WI38 (cell line): ENCODE results near the gene EFCAB7.

Source experiments
- H3K4me3 ChIP-seq: 2 replicates; pipeline ENCODE4 v1.5.1; 2011; ENCODE audit warnings: low read depth, mild to moderate bottlenecking, control low read depth, low read length
- TF ChIP-seq, protein P1 (sequence below): IDR thresholded peaks from 2 replicates; pipeline ENCODE4 v1.5.1; 2012; ENCODE audit warnings: low read depth, mild to moderate bottlenecking, control low read depth, low read length

The EFCAB7 gene

DNA sequence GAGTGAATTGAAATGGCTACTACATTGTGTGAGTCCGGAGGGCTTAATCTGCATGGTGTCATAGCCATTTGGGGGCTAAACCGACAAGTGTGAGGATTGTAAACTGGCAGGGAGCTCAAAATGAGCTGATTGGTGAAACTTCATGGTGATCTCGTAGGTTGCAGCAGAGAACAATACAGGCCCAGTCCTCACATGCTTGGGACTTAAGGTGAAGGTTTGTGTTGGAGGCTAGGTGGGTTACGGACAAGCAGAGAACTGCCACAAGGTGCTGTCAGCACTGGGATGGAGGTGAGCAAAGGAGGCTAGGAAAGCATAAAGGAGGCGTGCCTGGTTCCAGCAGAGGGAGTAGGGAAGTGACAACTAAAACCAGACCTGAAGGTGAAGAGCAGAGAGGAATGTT is 79.3 kb downstream of the EFCAB7 start:
- H3K4me3 ChIP-seq: no peak overlapping the region
- TF ChIP-seq, protein P1, sequence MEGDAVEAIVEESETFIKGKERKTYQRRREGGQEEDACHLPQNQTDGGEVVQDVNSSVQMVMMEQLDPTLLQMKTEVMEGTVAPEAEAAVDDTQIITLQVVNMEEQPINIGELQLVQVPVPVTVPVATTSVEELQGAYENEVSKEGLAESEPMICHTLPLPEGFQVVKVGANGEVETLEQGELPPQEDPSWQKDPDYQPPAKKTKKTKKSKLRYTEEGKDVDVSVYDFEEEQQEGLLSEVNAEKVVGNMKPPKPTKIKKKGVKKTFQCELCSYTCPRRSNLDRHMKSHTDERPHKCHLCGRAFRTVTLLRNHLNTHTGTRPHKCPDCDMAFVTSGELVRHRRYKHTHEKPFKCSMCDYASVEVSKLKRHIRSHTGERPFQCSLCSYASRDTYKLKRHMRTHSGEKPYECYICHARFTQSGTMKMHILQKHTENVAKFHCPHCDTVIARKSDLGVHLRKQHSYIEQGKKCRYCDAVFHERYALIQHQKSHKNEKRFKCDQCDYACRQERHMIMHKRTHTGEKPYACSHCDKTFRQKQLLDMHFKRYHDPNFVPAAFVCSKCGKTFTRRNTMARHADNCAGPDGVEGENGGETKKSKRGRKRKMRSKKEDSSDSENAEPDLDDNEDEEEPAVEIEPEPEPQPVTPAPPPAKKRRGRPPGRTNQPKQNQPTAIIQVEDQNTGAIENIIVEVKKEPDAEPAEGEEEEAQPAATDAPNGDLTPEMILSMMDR: no peak

DNA sequence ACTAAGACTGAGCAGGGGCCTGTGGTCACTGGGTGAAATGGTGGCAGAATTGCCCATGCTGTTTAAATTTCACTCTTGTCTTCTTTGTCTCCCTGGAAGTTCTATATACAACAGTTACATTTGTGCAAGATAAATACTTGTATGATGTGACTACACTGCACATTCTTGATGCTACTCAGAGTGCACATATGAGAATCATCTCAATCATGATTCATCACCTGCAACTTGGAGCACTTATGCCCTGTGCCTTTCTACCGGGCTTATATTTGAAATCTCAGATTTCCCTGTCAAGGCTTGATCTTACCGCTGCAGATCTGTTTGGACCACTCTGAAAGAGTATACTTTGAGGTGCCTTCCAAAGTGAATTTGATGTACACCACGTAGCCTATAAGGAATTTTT is 80.5 kb downstream of the EFCAB7 start:
- TF ChIP-seq, protein P1: no peak
- no peak overlapping the region for H3K4me3 ChIP-seq

DNA sequence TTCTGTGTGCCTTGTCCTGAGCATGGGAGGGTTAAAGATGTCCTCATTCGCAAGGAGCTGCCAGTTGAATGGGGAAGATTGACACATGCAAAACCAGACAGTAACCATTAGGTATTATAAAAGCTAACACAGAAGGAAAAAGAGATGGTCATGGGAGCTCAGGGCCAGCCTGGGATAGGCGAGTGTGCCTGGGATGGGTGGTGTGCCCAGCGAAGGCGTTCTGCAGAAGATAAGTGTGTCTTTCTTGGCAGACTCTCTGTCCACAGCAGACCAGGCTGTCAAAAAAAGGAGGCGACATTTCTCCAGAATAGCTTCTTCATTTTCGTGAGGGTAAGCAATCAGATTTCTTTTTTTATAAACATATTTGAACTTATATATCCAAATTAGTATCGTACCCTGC is 84.0 kb downstream of the EFCAB7 start:
- TF ChIP-seq, protein P1: no peak
- H3K4me3 ChIP-seq: no peak overlapping the region

DNA sequence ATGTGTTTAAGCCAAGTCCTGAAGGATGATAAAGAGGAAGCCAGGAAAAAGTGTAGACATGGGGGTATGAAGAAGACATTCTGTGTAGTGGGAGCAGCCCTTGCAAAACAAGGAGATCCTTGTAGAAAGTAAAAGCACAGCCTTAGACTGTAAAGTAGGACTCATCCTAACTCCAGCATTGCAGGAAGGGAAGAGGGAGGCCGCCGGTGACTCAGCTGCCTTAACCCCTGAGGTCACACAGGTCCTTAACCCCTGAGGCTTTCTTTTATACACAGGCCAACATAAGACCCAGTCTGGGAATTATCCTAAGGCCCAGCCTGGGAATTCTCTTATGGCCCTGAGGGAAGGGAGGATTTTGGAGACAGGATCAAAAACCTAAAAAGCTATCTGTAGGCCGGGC is 87.9 kb downstream of the EFCAB7 start:
- H3K4me3 ChIP-seq: no peak overlapping the region
- TF ChIP-seq, protein P1: no peak

DNA sequence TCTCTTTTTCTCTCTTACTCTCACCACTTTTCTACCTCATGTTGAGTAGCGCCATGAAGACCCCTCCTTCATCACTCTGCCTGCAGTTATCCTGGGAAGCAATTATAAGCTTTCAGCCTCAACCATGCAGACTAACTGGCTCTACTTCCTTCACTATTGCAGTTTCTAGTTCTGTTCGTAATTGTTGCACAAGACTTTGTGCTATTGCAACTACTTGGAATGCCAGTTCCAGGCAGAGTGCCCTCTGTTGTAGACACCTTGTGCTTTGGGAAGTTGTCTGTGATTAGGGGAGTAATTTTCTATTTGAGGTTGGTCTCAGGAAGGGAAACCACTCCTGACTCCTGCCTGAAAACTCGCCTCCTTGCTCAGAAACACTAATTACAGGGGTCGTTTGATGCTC is 89.2 kb downstream of the EFCAB7 start:
- TF ChIP-seq, protein P1: no peak
- H3K4me3 ChIP-seq: no peak overlapping the region

DNA sequence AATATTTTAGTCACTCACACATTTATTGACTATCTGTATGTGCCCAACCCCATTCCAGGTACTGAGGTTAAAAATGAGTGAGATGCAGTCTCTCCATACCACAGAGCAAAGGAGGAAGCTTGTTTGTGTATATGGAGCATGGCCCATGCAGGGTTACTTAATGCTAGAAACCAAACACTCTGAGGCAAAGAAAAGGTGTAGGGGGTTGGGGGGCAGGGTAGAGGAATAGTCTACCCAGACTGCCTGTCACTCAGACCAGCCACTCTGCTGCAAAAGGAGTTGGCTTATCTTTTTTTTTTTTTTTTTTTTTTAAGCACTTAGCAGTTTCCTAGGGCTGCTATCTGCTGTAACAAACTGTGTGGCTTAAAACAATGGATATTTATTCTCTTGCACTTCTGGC is 89.6 kb downstream of the EFCAB7 start:
- TF ChIP-seq, protein P1: no peak
- H3K4me3 ChIP-seq: no peak overlapping the region

DNA sequence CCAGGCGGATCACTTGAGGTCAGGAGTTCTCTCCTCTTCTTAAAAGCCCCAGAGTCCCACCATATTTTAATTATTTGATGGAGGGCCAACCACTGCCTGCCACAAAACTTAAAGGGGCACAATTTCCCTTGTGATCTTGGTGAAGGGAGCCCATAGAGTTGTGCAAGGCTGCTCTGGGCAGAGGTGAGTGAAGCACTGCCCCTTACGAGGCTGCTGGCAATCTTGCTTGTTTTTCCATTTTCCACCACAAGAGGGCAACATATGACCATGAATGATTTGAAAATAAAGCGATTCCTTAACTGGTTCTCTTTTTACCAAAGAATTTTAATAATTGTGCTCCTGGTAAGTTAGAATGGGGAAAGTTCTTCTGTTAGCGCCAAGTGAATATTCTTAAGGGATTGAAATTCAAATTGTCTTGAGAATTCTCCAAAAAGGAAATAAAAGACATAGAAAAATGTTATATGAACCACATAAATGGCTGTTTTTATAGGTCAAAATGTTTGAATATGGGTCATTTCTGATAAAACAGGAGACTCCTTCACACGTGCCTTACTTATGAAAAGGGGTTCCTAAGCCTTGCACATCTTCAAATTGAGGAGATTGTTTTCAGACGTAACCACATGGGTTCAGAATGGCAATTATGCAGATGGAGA is 92.6 kb downstream of the EFCAB7 start:
- TF ChIP-seq, protein P1: peak; percentile 30
- H3K4me3 ChIP-seq: no peak overlapping the region
